Heart right ventricle (tissue), 16 donors: ENCODE results near the gene WDSUB1. TPM values are rescaled to one million over a fixed set of nuclear protein-coding genes. Genes with fewer than 3 reads are reported as not detected.

ENCODE experiments used
- ATAC-seq, 8 donors: fragments of 200-7000 bp; cut with Tn5 transposase; one replicate each; pipeline ENCODE4 v1.9.1; 2020; ENCODE audit warnings: mild to moderate bottlenecking in 8 of 8, moderate library complexity in 8 of 8, moderate number of reproducible peaks in 1 of 8
- DNase-seq, 2 donors: peaks; one replicate each; pipeline ENCODE4 v3.0.0-alpha.2; 2020
- H3K27ac ChIP-seq, 10 donors: fragments of 200-600 bp; sonication (generic) in 2 of 10; one replicate each; pipeline versions ENCODE4 v1.5.0 to v1.8.0; 2020 to 2022; ENCODE audit warnings: mild to moderate bottlenecking in 3 of 10
- H3K27me3 ChIP-seq, 7 donors: fragments of 200-600 bp; one replicate each; pipeline ENCODE4 v1.8.0; 2021 to 2022; ENCODE audit warnings: mild to moderate bottlenecking in 2 of 7
- H3K36me3 ChIP-seq, 9 donors: fragments of 200-600 bp; sonication (generic) in 1 of 9; one replicate each; pipeline versions ENCODE4 v1.5.0 to v1.8.0; 2020 to 2022; ENCODE audit warnings: mild to moderate bottlenecking in 2 of 9
- H3K4me1 ChIP-seq, 9 donors: fragments of 200-600 bp; sonication (generic) in 1 of 9; one replicate each; pipeline versions ENCODE4 v1.5.0 to v1.8.0; 2020 to 2022; ENCODE audit warnings: mild to moderate bottlenecking in 4 of 9
- H3K4me3 ChIP-seq, 10 donors: fragments of 200-600 bp; sonication (generic) in 2 of 10; one replicate each; pipeline versions ENCODE4 v1.5.0 to v1.8.0; 2020 to 2022; ENCODE audit warnings: mild to moderate bottlenecking in 7 of 10, moderate library complexity in 2 of 10
- H3K9me3 ChIP-seq, 11 donors: fragments of 200-600 bp in 10 of 11; sonication (generic) in 2 of 11; one replicate each; pipeline versions ENCODE4 v1.5.0 to v1.8.0; 2013 to 2022; ENCODE audit warnings: mild to moderate bottlenecking in 2 of 11, control low read depth in 1 of 11, moderate library complexity in 1 of 11
- WGBS, 2 donors: extraction: QIAGEN DNeasy Blood & Tissue Kit; methylation state at CpG; one replicate each; pipeline ENCODE4 v1.1.7; 2013; ENCODE audit warnings: inconsistent platforms in 1 of 2; 5-methylcytosine and 5-hydroxymethylcytosine counted together
- intact Hi-C, 10 donors: fragments of 100-400 bp; cut with DNase I; formaldehyde crosslinking; loops; one replicate each; pipeline versions ENCODE4 v1.11.1 to v1.14.2; 2022
- polyA plus RNA-seq, 2 donors: library from polyadenylated mRNA; stranded (reverse); fragments of 200-250 nt; gene quantifications; one replicate each; pipeline ENCODE4 v1.2.3, GENCODE V29; 2013
- total RNA-seq, 10 donors: library from RNA; stranded (reverse); fragmentation: NEBNext Ultra II Directional in 3 of 10; extraction: Animal tissue kit (Norgen Biotek cat#: 25700) in 3 of 10; gene quantifications; one replicate each; pipeline versions ENCODE4 v1.2.1 to v1.2.4, GENCODE V29; 2021 to 2023
- TF ChIP-seq, protein P1 (sequence below), 9 donors: fragments of 200-600 bp; sonication (generic) in 2 of 9; IDR thresholded peaks; one replicate each; pipeline versions ENCODE4 v1.5.0 to v1.8.0; 2021 to 2022; ENCODE audit warnings: antibody characterized with exemption in 9 of 9, mild to moderate bottlenecking in 5 of 9, moderate library complexity in 1 of 9
- donor health status: Arrhythmogenic right ventricular cardiomyopathy.
- donor health status: ischemic (EF 13 %, LVEDD 7.1; RV severe dilation, severe dysfunction).
- donor health status: healthy with polysubstance abuse.
- donor health status: DM: no; HTN: yes; CAD: no.
- donor health status: DM: no; HTN: no; CAD: no.
- donor health status: ischemic (EF 25% LVEDD 6.9; RV normal size, moderate dysfunction).
- donor health status: ischemic (EF 25% LVEDD 5.7; RV mildly dilated, moderate dysfunction).
- donor health status: healthy.
- donor health status: DM: yes; HTN: yes; CAD: no.
- donor health status: Ischemic cardiomyopathy.
- donor health status: ischemic (EF 35%, LVEDD 5.7; RV mildly dilated, moderate dysfunction).
- donor health status: nonischemic (EF 11% LVEDD 7.7; RV severe dilation, severe dysfunction).
- donor health status: DM: yes; HTN: yes; CAD: no.
- donor health status: PGD.
- donor health status: ischemic (EF 29% LVEDD 5.4; RV normal size, mild dysfunction).
- donor health status: nonischemic (EF 23%, LVEDD 6.1; RV moderate dilation, normal function).

Gene WDSUB1
- total and polyA plus RNA-seq, 12 donors, result 4.3 to 13.8 (median 9.3) TPM

DNA sequence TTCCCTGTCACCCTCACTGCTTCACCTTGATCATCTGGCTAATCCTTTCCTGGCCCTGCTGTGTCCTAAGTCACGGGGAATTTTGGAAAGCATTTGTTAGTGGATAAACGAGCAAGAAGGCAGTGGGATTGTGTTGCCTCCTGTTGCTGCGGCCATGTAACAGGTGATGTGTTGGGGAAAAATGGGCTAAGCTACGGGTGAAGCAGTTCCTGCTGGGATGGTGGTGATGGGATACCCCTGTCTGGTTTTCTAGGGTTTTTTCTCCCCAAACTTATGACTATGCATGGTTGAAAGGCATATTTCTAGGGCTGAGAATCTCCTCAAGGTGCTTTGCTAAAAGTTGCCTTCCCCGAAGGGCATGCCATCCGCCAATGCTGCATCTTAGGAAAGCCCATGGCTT is 68.1 kb downstream of the WDSUB1 start:
- WGBS, 2 donors, result 94 to 95% methylated on average over 6 of the region's 6 CpGs
- no peak overlapping the region for H3K4me3 ChIP-seq
- no peak for ATAC-seq

DNA sequence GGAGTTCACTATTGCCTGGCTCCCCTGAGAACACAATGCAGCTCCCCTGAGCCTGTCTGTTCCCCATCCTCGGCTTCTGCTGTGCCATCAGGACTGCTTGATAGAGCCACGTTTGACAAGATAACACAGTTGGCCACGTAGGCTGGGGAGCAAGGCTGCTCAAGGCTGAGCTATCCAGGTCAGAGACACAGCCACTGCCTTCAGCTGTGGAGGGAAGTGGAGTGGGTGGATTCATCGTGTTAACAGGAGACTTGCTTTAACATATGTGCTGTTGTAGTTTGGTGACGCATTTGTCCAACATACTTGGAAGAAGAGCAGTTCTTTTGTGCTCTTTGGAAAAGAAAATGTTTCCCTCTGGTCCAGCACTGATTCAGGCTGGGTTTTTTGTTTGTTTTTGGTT is 68.8 kb downstream of the WDSUB1 start:
- WGBS, 2 donors, result 41 to 54% methylated on average over 5 of the region's 5 CpGs
- intact Hi-C loops, result no loop called here
- Histone ChIP-seq H3K4me3 (no peak overlapping the region), H3K9me3 (no peaks in the 10 kb centered on the region), H3K36me3 (peaks cover 0 to 95% (median 48%) of the 10 kb centered on the region in 9 donors), H3K4me1 (peaks cover 0 to 29% (median 5%) of the 10 kb centered on the region in 9 donors), H3K27ac (no peak overlapping the region), H3K27me3 (no peaks in the 10 kb centered on the region)
- DNase-seq, result no peak
- TF ChIP-seq, protein P1, sequence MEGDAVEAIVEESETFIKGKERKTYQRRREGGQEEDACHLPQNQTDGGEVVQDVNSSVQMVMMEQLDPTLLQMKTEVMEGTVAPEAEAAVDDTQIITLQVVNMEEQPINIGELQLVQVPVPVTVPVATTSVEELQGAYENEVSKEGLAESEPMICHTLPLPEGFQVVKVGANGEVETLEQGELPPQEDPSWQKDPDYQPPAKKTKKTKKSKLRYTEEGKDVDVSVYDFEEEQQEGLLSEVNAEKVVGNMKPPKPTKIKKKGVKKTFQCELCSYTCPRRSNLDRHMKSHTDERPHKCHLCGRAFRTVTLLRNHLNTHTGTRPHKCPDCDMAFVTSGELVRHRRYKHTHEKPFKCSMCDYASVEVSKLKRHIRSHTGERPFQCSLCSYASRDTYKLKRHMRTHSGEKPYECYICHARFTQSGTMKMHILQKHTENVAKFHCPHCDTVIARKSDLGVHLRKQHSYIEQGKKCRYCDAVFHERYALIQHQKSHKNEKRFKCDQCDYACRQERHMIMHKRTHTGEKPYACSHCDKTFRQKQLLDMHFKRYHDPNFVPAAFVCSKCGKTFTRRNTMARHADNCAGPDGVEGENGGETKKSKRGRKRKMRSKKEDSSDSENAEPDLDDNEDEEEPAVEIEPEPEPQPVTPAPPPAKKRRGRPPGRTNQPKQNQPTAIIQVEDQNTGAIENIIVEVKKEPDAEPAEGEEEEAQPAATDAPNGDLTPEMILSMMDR (IDR thresholded peaks at IDR 0.05), result no peak
- no peak for ATAC-seq

More for the DNA sequence above, 68.1 kb downstream of the WDSUB1 start:
- Histone ChIP-seq H3K36me3 (peaks cover 0 to 93% (median 48%) of the 10 kb centered on the region in 9 donors), H3K9me3 (no peaks in the 10 kb centered on the region), H3K27ac (no peak overlapping the region), H3K27me3 (no peaks in the 10 kb centered on the region), H3K4me1 (peaks cover 0 to 29% (median 5%) of the 10 kb centered on the region in 9 donors)
- no peak for DNase-seq
- intact Hi-C loops, result no loop called here
- TF ChIP-seq, protein P1 (IDR thresholded peaks at IDR 0.05), result no peak

DNA sequence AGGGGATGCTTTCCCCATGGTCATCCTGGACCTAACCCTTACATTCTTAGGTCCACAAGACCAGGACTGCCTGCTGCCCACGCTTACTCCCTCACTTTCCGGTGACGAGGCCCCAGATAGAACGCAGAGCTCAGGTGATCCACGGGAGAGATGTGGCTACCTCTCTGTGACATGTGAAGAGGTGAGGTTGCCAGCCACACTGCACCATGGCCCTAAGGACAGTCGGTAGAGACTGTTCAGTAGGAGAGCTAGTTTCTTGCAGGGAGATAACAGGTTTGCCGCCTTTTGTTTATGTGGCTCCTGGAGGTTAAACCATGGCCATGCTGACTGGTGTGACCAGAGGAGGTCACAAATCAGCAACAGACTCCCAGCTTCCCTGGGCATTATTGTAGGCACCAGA is 71.4 kb downstream of the WDSUB1 start:
- DNase-seq (no peak), ATAC-seq (peak in 1 of 8 donors; percentile 18)
- intact Hi-C loops, result no loop called here
- Histone ChIP-seq H3K27me3 (no peaks in the 10 kb centered on the region), H3K4me3 (no peak overlapping the region), H3K36me3 (peaks cover 0 to 94% (median 37%) of the 10 kb centered on the region in 9 donors), H3K9me3 (no peaks in the 10 kb centered on the region), H3K4me1 (peaks cover 0 to 21% (median 0%) of the 10 kb centered on the region in 9 donors), H3K27ac (no peak overlapping the region)
- 87 to 92% methylated on average over 7 of the region's 7 CpGs for whole genome bisulfite sequencing, 2 donors
- TF ChIP-seq, protein P1 (IDR thresholded peaks at IDR 0.05), result no peak

- peak in 5 of 8 donors; percentile 18 to 36 (median 28) for ATAC-seq
- WGBS, 2 donors, result 69 to 71% methylated on average over 3 of the region's 3 CpGs
- no peak overlapping the region for H3K4me3 ChIP-seq
- peaks cover 0 to 28% (median 3%) of the 10 kb centered on the region in 9 donors for H3K4me1 ChIP-seq
- H3K27ac ChIP-seq, result no peak overlapping the region
- H3K9me3 ChIP-seq, result no peaks in the 10 kb centered on the region
- H3K36me3 ChIP-seq, result peaks cover 0 to 94% (median 35%) of the 10 kb centered on the region in 9 donors
- no peak for DNase-seq
- intact Hi-C loops, result no loop called here
- no peaks in the 10 kb centered on the region for H3K27me3 ChIP-seq
- TF ChIP-seq, protein P1 (IDR thresholded peaks at IDR 0.05), result no peak
Measured at GRCh38 chr2:159214325-159214865, 72.1 kb downstream of the WDSUB1 start.
